Endothelial cell of umbilical vein (primary cell): ENCODE results near the gene KIR3DL3. TPM values are rescaled to one million over a fixed set of nuclear protein-coding genes. Genes with fewer than 3 reads are reported as not detected.

Experiments
- Bru-seq: library from RNA; stranded (reverse); fragments of 400-500 nt; gene quantifications from one replicate; lab custom pipeline; 2021; lab: Mats Ljungman, UMichigan
- BruChase-seq, 2 experiments: library from RNA; stranded (reverse); fragments of 400-500 nt; gene quantifications; one replicate each; lab custom pipeline; 2021; lab: Mats Ljungman, UMichigan
- BruUV-seq: library from RNA; stranded (reverse); fragments of 400-500 nt; replicated peaks from 2 replicates; lab custom pipeline; 2021; lab: Mats Ljungman, UMichigan
- CTCF ChIA-PET: fragments of 300-600, 350-600 bp; sonication (Branson Sonifier 250); formaldehyde crosslinking; loops from one replicate; lab custom pipeline; 2021; ENCODE audit warnings: antibody characterized with exemption, inconsistent platforms; lab: Charles Lee
- POLR2A ChIA-PET: fragments of 300-600, 350-600 bp; sonication (Branson Sonifier 250); formaldehyde crosslinking; loops from one replicate; lab custom pipeline; 2021; ENCODE audit warnings: antibody characterized with exemption, inconsistent platforms; lab: Charles Lee
- DNase-seq: peaks from one replicate; pipeline ENCODE4 v3.0.0-alpha.2; 2011; ENCODE audit warnings: low read depth, low spot score
- FAIRE-seq: peaks from 2 replicates; lab custom pipeline; 2011; peaks lifted over from hg19 to GRCh38; lab: Jason Lieb, UNC
- H2AFZ ChIP-seq: 2 replicates; pipeline ENCODE4 v1.6.0; 2012; ENCODE audit warnings: low read depth, low read length, control low read depth, inconsistent platforms
- H3K27ac ChIP-seq: 2 replicates; pipeline ENCODE4 v1.5.1; 2011; ENCODE audit warnings: low read depth, mild to moderate bottlenecking, control low read depth, low read length, moderate library complexity; ENCODE audit not compliant: insufficient read depth
- H3K27me3 ChIP-seq, 2 experiments: 2 replicates each; pipeline versions ENCODE4 v1.6.0 to v1.6.1; 2011; ENCODE audit warnings: low read length in 2 of 2, mixed read lengths in 1 of 2; ENCODE audit not compliant: control insufficient read depth in 2 of 2, insufficient read depth in 2 of 2
- H3K36me3 ChIP-seq, 2 experiments: 2 replicates in 1 of 2; 3 replicates in 1 of 2; pipeline ENCODE4 v1.5.1; 2011; ENCODE audit warnings: low read length in 2 of 2, mild to moderate bottlenecking in 1 of 2, moderate library complexity in 1 of 2; ENCODE audit not compliant: control insufficient read depth in 2 of 2, insufficient read depth in 2 of 2; ENCODE audit errors: extremely low read depth in 1 of 2
- H3K4me1 ChIP-seq: 3 replicates; pipeline ENCODE4 v1.5.1; 2011; ENCODE audit warnings: mild to moderate bottlenecking, low read length; ENCODE audit not compliant: control insufficient read depth, insufficient read depth; ENCODE audit errors: extremely low read depth
- H3K4me2 ChIP-seq: 2 replicates; pipeline ENCODE4 v1.6.1; 2011; ENCODE audit warnings: low read length, control low read depth, mixed read lengths; ENCODE audit not compliant: insufficient read depth
- H3K4me3 ChIP-seq, 3 experiments: fragments of 200-600 bp in 1 of 3; sonication (generic), shearing (Covaris generic) in 1 of 3; replicated peaks in 1 of 3; 2 replicates each; pipeline ENCODE4 v1.5.1; 2011 to 2016; ENCODE audit warnings: control low read depth in 3 of 3, low read length in 3 of 3, mild to moderate bottlenecking in 2 of 3, inconsistent platforms in 1 of 3, low read depth in 1 of 3, moderate library complexity in 1 of 3; ENCODE audit not compliant: insufficient read depth in 1 of 3
- H3K79me2 ChIP-seq: 2 replicates; pipeline ENCODE4 v1.6.0; 2012; ENCODE audit warnings: low read length, inconsistent platforms; ENCODE audit not compliant: control insufficient read depth, insufficient read depth
- H3K9ac ChIP-seq: replicated peaks from 2 replicates; pipeline ENCODE3; 2011; ENCODE audit warnings: low read length, control low read depth; ENCODE audit not compliant: insufficient read depth; ENCODE audit errors: extremely low read depth
- H3K9me1 ChIP-seq: replicated peaks from 3 replicates; pipeline ENCODE4 v1.6.0; 2011; ENCODE audit warnings: mild to moderate bottlenecking, low read length; ENCODE audit not compliant: control insufficient read depth, insufficient read depth; ENCODE audit errors: extremely low read depth
- H3K9me3 ChIP-seq: replicated peaks from 2 replicates; pipeline ENCODE4 v1.5.1; 2012; ENCODE audit warnings: low read length, inconsistent platforms; ENCODE audit not compliant: control insufficient read depth, insufficient read depth
- H4K20me1 ChIP-seq: replicated peaks from 2 replicates; pipeline ENCODE3; 2011; ENCODE audit warnings: mild to moderate bottlenecking, low read length; ENCODE audit not compliant: control insufficient read depth, insufficient read depth; ENCODE audit errors: extremely low read depth
- EZH2 ChIP-seq: IDR thresholded peaks from 2 replicates; pipeline ENCODE4 v1.6.1; 2012; ENCODE audit warnings: borderline replicate concordance, low read depth, mild to moderate bottlenecking, moderate library complexity, low read length, inconsistent platforms; ENCODE audit not compliant: severe bottlenecking
- FOS ChIP-seq: IDR thresholded peaks from 2 replicates; pipeline ENCODE4 v1.6.1; 2011; ENCODE audit warnings: mild to moderate bottlenecking, low read length, moderate library complexity, borderline replicate concordance; ENCODE audit not compliant: insufficient read depth
- GATA2 ChIP-seq: IDR thresholded peaks from 2 replicates; pipeline ENCODE4 v1.7.0; 2011; ENCODE audit warnings: low read depth, mild to moderate bottlenecking, moderate library complexity, mixed read lengths, low read length; ENCODE audit not compliant: insufficient read length, insufficient read depth
- JUN ChIP-seq: IDR thresholded peaks from 2 replicates; pipeline ENCODE4 v1.6.1; 2011; ENCODE audit warnings: borderline replicate concordance, low read depth; ENCODE audit not compliant: insufficient read length, insufficient read depth
- MAX ChIP-seq: IDR thresholded peaks from 2 replicates; pipeline ENCODE4 v1.6.1; 2011; ENCODE audit not compliant: insufficient read depth, insufficient read length
- MYC ChIP-seq: IDR thresholded peaks from one replicate; pipeline ENCODE4 v1.6.1; 2011; ENCODE audit warnings: mild to moderate bottlenecking, low read depth, low read length
- POLR2A ChIP-seq: IDR thresholded peaks from 2 replicates; pipeline ENCODE4 v1.6.1; 2012; ENCODE audit warnings: low read depth, mild to moderate bottlenecking, control low read depth, low read length
- POLR2AphosphoS5 ChIP-seq: IDR thresholded peaks from 2 replicates; pipeline ENCODE4 v1.6.1; 2012; ENCODE audit warnings: low read depth, mild to moderate bottlenecking, control low read depth, low read length, moderate library complexity; ENCODE audit not compliant: insufficient read depth
- dilution Hi-C: fragments of 300-500 bp; cut with MboI; formaldehyde crosslinking; loops from one replicate; pipeline ENCODE4 v1.15.0; 2019; ENCODE audit warnings: low sequenced_read_pairs; ENCODE audit not compliant: extremely low pct_ligation_motif_present
- intact Hi-C: fragments of 100-400 bp; cut with micrococcal nuclease; formaldehyde crosslinking; loops from one replicate; pipeline ENCODE4 v1.10.0; 2022
- long read RNA-seq: library from polyadenylated mRNA; stranded (forward); transcript quantifications from one replicate; pipeline ENCODE4 v2.0.0, GENCODE V29; 2021
- polyA minus RNA-seq, 3 experiments: library from RNA; depleted of rRNA, polyadenylated mRNA; stranded (reverse); fragments of >200 nt; gene quantifications; 1 replicate in 1 of 3; 2 replicates in 2 of 3; pipeline ENCODE4 v1.2.3, GENCODE V29; 2011
- polyA plus RNA-seq, 4 experiments: library from polyadenylated mRNA; depleted of rRNA in 3 of 4; stranded (reverse) in 3 of 4; unstranded in 1 of 4; fragments of >200 nt; gene quantifications; 2 replicates each; pipeline versions ENCODE4 v1.2.1 to v1.2.3, GENCODE V29; 2011 to 2012; ENCODE audit warnings: missing spikeins in 1 of 4
- total RNA-seq: library from RNA; stranded (reverse); gene quantifications from 2 replicates; pipeline ENCODE4 v1.2.3, GENCODE V29; 2021
- TF ChIP-seq, protein P1 (sequence below), 2 donors: IDR thresholded peaks; 1 replicate in 1 of 2; 2 replicates in 1 of 2; pipeline ENCODE4 v1.5.1; 2011; ENCODE audit warnings: low read length in 2 of 2, mild to moderate bottlenecking in 2 of 2, moderate library complexity in 2 of 2, control low read depth in 1 of 2, inconsistent platforms in 1 of 2, low read depth in 1 of 2; ENCODE audit not compliant: insufficient read depth in 1 of 2; ENCODE audit errors: extremely low read depth in 1 of 2

KIR3DL3 gene
- total RNA-seq = not detected in 2 replicates
- polyA plus RNA-seq = not detected in 2 replicates
- not detected in 2 replicates for polyA plus RNA-seq (2011; cell fraction: cytosol; rRNA removed)
- not detected in 2 replicates for polyA plus RNA-seq (2011; cell fraction: nucleus; rRNA removed)
- polyA plus RNA-seq (2012) = not detected in 2 replicates
- polyA minus RNA-seq = not detected in 2 replicates
- not detected for polyA minus RNA-seq (2011; cell fraction: cytosol; rRNA and poly(A)+ RNA removed)
- polyA minus RNA-seq (2011; cell fraction: nucleus; rRNA and poly(A)+ RNA removed) = not detected in 2 replicates
- Bru-seq, nascent RNA = not detected
- BruChase-seq, experiment 1, labeled RNA remaining after a 6-hour chase = not detected
- not detected for BruChase-seq, experiment 2, labeled RNA remaining after a 2-hour chase
- long read RNA-seq = 0 reads

DNA sequence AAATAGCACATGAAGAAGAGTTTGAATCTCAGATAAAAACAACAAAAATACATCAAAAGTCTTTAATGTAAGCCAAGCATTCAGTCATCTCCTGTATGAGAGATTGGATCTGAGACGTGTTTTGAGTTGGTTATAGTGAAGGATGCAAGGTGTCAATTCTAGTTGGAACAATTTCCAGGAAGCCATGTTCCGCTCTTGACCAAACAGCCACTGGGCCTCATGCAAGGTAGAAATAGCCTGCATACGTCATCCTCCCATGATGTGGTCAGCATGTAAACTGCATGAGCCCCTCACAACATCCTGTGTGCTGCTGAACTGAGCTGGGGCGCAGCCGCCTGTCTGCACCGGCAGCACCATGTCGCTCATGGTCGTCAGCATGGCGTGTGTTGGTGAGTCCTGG lies at the start of gene KIR3DL3:
TSS of gene KIR3DL3 (plus strand) at position 301 of the 400 bp plus-strand sequence. CDS start at position 356, 55 bp downstream.
- Histone ChIP-seq H3K27ac (no peak within 1 kb of the TSS), H3K4me1 (no peaks in the 10 kb centered on the region), H3K36me3 (no peaks in the 10 kb centered on the region), H3K4me3 (no peak within 1 kb of the TSS), H3K4me2 (no peak within 1 kb of the TSS), H3K27me3 (no peaks in the 10 kb centered on the region), H3K9me1 (no peaks in the 10 kb centered on the region), H3K79me2 (no peaks in the 10 kb centered on the region), H3K9ac (no peak within 1 kb of the TSS), H2AFZ (no peak within 1 kb of the TSS), H3K9me3 (peaks cover 2% of the 10 kb centered on the region), H4K20me1 (no peaks in the 10 kb centered on the region)
- dilution Hi-C loops (no loop called here), intact Hi-C loops (no loop called here)
- no peak for FAIRE-seq
- ChIA-PET POLR2A (no interaction called here), CTCF (no interaction called here)
- no peak for TF ChIP-seq EZH2
- no peak for TF ChIP-seq POLR2AphosphoS5
- TF ChIP-seq JUN = no peak
- no peak for TF ChIP-seq MYC
- TF ChIP-seq FOS = no peak
- no peak for TF ChIP-seq POLR2A
- no peak for TF ChIP-seq MAX
- TF ChIP-seq GATA2 = no peak
- TF ChIP-seq, protein P1, sequence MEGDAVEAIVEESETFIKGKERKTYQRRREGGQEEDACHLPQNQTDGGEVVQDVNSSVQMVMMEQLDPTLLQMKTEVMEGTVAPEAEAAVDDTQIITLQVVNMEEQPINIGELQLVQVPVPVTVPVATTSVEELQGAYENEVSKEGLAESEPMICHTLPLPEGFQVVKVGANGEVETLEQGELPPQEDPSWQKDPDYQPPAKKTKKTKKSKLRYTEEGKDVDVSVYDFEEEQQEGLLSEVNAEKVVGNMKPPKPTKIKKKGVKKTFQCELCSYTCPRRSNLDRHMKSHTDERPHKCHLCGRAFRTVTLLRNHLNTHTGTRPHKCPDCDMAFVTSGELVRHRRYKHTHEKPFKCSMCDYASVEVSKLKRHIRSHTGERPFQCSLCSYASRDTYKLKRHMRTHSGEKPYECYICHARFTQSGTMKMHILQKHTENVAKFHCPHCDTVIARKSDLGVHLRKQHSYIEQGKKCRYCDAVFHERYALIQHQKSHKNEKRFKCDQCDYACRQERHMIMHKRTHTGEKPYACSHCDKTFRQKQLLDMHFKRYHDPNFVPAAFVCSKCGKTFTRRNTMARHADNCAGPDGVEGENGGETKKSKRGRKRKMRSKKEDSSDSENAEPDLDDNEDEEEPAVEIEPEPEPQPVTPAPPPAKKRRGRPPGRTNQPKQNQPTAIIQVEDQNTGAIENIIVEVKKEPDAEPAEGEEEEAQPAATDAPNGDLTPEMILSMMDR (IDR thresholded peaks at IDR 0.05; ENCODE audit: extremely low read depth in 1 of 2, insufficient read depth in 1 of 2, low read depth in 1 of 2, low read length in 2 of 2) = no peak
- no TSS peak for BruUV-seq
- no peak for DNase-seq
